Measurements from ENCODE around the gene SLCO2B1. TPM values are rescaled to one million over a fixed set of nuclear protein-coding genes. Genes with fewer than 3 reads are reported as not detected.

Gene SLCO2B1
- total and polyA plus RNA-seq, 2 of the 8 experiments (the other 6 are each of a cell fraction or from before 2014, with no cell fraction given), result 0.03 TPM; not detected in 1

DNA sequence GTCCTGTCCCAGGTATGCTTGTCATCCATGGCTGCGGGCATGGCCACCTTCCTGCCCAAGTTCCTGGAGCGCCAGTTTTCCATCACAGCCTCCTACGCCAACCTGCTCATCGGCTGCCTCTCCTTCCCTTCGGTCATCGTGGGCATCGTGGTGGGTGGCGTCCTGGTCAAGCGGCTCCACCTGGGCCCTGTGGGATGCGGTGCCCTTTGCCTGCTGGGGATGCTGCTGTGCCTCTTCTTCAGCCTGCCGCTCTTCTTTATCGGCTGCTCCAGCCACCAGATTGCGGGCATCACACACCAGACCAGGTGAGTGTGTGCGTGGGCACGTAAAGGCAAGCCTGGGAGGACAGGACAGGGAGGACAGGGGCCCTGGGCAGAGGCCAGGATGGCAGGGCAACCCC, 42.4 kb downstream of the SLCO2B1 start:
- Histone ChIP-seq H2AK5ac (ENCODE audit: low read depth, low read length) (no peak overlapping the region), H4K8ac (ENCODE audit: extremely low read depth, insufficient read depth, low read length) (peak overlapping the region; percentile 53; the same call in 1 of the 2 replicates), H3K23me2 (ENCODE audit: low read depth, low read length) (no peaks in the 10 kb centered on the region), H3K23ac (ENCODE audit: insufficient read length) (no peak overlapping the region), H3K79me2 (ENCODE audit: control insufficient read depth in 1 of 2, insufficient read depth in 2 of 2, low read length in 2 of 2) (no peaks in the 10 kb centered on the region), H3K79me1 (ENCODE audit: low read depth, low read length) (no peaks in the 10 kb centered on the region), H3K18ac (ENCODE audit: extremely low read depth, low read length) (no peak overlapping the region; the same call in 1 of the 2 replicates), H2AFZ (ENCODE audit: low read length) (no peak overlapping the region), H3K27me3 (replicated peaks in 1 of 4; ENCODE audit: control insufficient read depth in 3 of 4, extremely low read depth in 1 of 4, insufficient read depth in 3 of 4, low read length in 3 of 4) (no peaks in the 10 kb centered on the region; a peak in 1 of 7 replicates), H3K4ac (replicated peaks; ENCODE audit: insufficient read length, low read depth, low read length) (no peak overlapping the region), H3K4me1 (replicated peaks in 1 of 4; ENCODE audit: control insufficient read depth in 3 of 4, insufficient read depth in 4 of 4, low read length in 3 of 4) (peaks cover 0 to 6% (median 2%) of the 10 kb centered on the region in 4 experiments; a peak in 2 of 7 replicates), H4K20me1 (replicated peaks in 1 of 2; ENCODE audit: control insufficient read depth in 1 of 2, insufficient read depth in 2 of 2, low read length in 2 of 2) (no peaks in the 10 kb centered on the region), H3K36me3 (ENCODE audit: control insufficient read depth in 2 of 4, insufficient read depth in 4 of 4, low read length in 3 of 4) (no peaks in the 10 kb centered on the region), H3K9ac (replicated peaks in 1 of 4; ENCODE audit: extremely low read depth in 1 of 4, low read depth in 3 of 4, low read length in 3 of 4) (no peak overlapping the region), H3K4me3 (ENCODE audit: extremely low read depth in 1 of 4, insufficient read depth in 2 of 4, low read depth in 3 of 4, low read length in 4 of 4) (no peak overlapping the region), H3K27ac (ENCODE audit: low read depth, low read length) (no peak overlapping the region), H4K91ac (replicated peaks; ENCODE audit: insufficient read length, low read length) (no peak overlapping the region), H2BK20ac (ENCODE audit: low read length) (no peak overlapping the region), H3K14ac (ENCODE audit: insufficient read length) (no peak overlapping the region), H3K4me2 (ENCODE audit: insufficient read depth in 1 of 2, low read depth in 2 of 2, low read length in 2 of 2) (no peak overlapping the region), H2BK15ac (ENCODE audit: low read length) (no peak overlapping the region), H2BK12ac (ENCODE audit: low read depth, low read length) (no peak overlapping the region), H3K9me3 (ENCODE audit: insufficient read depth in 2 of 2, low read depth in 1 of 2, low read length in 1 of 2) (no peaks in the 10 kb centered on the region), H4K5ac (ENCODE audit: insufficient read length, low read depth, low read length) (no peak overlapping the region), H2BK5ac (ENCODE audit: low read depth, low read length) (no peak overlapping the region; the same call in 1 of the 2 replicates), H2BK120ac (replicated peaks; ENCODE audit: low read depth, low read length) (no peak overlapping the region), H3K56ac (replicated peaks; ENCODE audit: insufficient read length, low read depth, low read length) (no peak overlapping the region)
- CTCF ChIA-PET (ENCODE audit: partially characterized antibody), result interaction anchor here (2.6 to 19.9 kb wide), 4 partner anchors 11 to 56 kb away, joined by 7 to 825 read pairs (median 45); partner anchors contain the start of gene SLCO2B1
- DNase-seq (ENCODE audit: low read depth in 1 of 2, low spot score in 2 of 2) (no peak), FAIRE-seq (no peak)
- 94% methylated on average over 13 of the region's 15 CpGs; no CpG with 5 or more reads in 1 of the 2 experiments for WGBS, 2 experiments (ENCODE audit: extremely low coverage in 1 of 2, insufficient coverage in 1 of 2, insufficient read length in 1 of 2, insufficient replicate concordance in 2 of 2, low coverage in 1 of 2, low lambda C conversion rate in 2 of 2, missing lambda C conversion rate in 1 of 2)
- POLR2A ChIA-PET (ENCODE audit: partially characterized antibody), result no interaction called here
- TF ChIP-seq ASH2L (IDR thresholded peaks at IDR 0.05; ENCODE audit: low read length) (no peak), EP300 (IDR thresholded peaks at IDR 0.05; ENCODE audit: borderline replicate concordance in 1 of 2, low read depth in 2 of 2, low read length in 2 of 2) (no peak), JUND (IDR thresholded peaks at IDR 0.05; ENCODE audit: low read length) (no peak), CEBPB (IDR thresholded peaks at IDR 0.05; ENCODE audit: low read depth, low read length) (no peak), SP4 (IDR thresholded peaks at IDR 0.05; ENCODE audit: low read length) (no peak), GTF2F1 (IDR thresholded peaks at IDR 0.05; ENCODE audit: borderline replicate concordance, low read depth, low read length) (no peak), BCL11A (IDR thresholded peaks at IDR 0.05; ENCODE audit: low read depth in 2 of 2, low read length in 2 of 2) (no peak), RFX5 (IDR thresholded peaks at IDR 0.05; ENCODE audit: borderline replicate concordance, low read depth, low read length) (no peak), RBBP5 (IDR thresholded peaks at IDR 0.05; ENCODE audit: borderline replicate concordance, low read depth, low read length) (no peak), USF2 (IDR thresholded peaks at IDR 0.05; ENCODE audit: low read length) (no peak), BRCA1 (IDR thresholded peaks at IDR 0.05; ENCODE audit: low read depth, low read length) (no peak), KDM1A (IDR thresholded peaks at IDR 0.05; ENCODE audit: borderline replicate concordance, low read length) (no peak), SAP30 (IDR thresholded peaks at IDR 0.05; ENCODE audit: insufficient read depth, insufficient replicate concordance, low read length) (no peak)

All from H1 (cell line).